Measurements from ENCODE around the gene CARD10.

GRCh38 chr22:37562049-37562875 is 43.0 kb upstream of the CARD10 start:
- TF ChIP-seq POLR2A (IDR thresholded peaks at IDR 0.05) (no peak), CTCF (IDR thresholded peaks at IDR 0.05) (no peak)
